OCI-M2 (cell line): ENCODE measurements around the gene PSIP1.
A peak's percentile ranks its signal among the peaks of the same experiment; 100 is the strongest.
"Not testable (repeated sequence)": the region's sequence is repeated elsewhere in the genome, so short reads cannot be mapped to it uniquely, and the experiment has no call there.

Experiments
- DNase-seq: peaks from one replicate; lab custom pipeline; 2025; ENCODE audit not compliant: unreplicated experiment; lab: John Stamatoyannopoulos, UW

PSIP1 gene

GRCh38 chr9:15438891-15439290 is 71.9 kb downstream of the PSIP1 start:
- DNase-seq, result no peak

- DNase-seq, result no peak
Observed at GRCh38 chr9:15433661-15434060, 77.1 kb downstream of the PSIP1 start.

GRCh38 chr9:15433191-15433590 is 77.6 kb downstream of the PSIP1 start:
- DNase-seq, result no peak

- no peak for DNase-seq
Observed at GRCh38 chr9:15430920-15431844, 79.6 kb downstream of the PSIP1 start.

- DNase-seq, result not testable (repeated sequence)
Observed at GRCh38 chr9:15427702-15428101, 83.1 kb downstream of the PSIP1 start.

GRCh38 chr9:15426019-15426418 is 84.8 kb downstream of the PSIP1 start:
- no peak for DNase-seq

GRCh38 chr9:15423231-15423985 is 87.4 kb downstream of the PSIP1 start:
- DNase-seq, result no peak

GRCh38 chr9:15422372-15423230 is 88.2 kb downstream of the PSIP1 start, which contains the start of gene SNAPC3:
TSS of gene SNAPC3 (plus strand) at chr9:15422876. CDS start at chr9:15422880, 4 bp downstream.
- DNase-seq, result peak; percentile 11

- DNase-seq, result no peak
Observed at GRCh38 chr9:15421990-15422371, 88.8 kb downstream of the PSIP1 start.

- DNase-seq, result no peak
Observed at GRCh38 chr9:15421532-15421931, 89.2 kb downstream of the PSIP1 start.

- no peak for DNase-seq
Observed at GRCh38 chr9:15420796-15421195, 90.0 kb downstream of the PSIP1 start.

GRCh38 chr9:15417626-15418025 is 93.1 kb downstream of the PSIP1 start:
- no peak for DNase-seq

GRCh38 chr9:15416880-15417279 is 93.9 kb downstream of the PSIP1 start:
- DNase-seq, result no peak
